Spleen (tissue), 11 donors: ENCODE results near the gene ACBD3. TPM values are rescaled to one million over a fixed set of nuclear protein-coding genes. Genes with fewer than 3 reads are reported as not detected.
A peak's percentile ranks its signal among the peaks of the same experiment; 100 is the strongest.

Experiments
- DNase-seq: peaks from one replicate; pipeline ENCODE4 v3.0.0-alpha.2; 2020
- H3K27ac ChIP-seq, 8 donors: fragments of 200-600 bp; sonication (generic) in 7 of 8; 1 replicate in 4 of 8; 2 replicates in 4 of 8; pipeline versions ENCODE4 v1.5.0 to v1.8.0; 2016 to 2021; ENCODE audit warnings: inconsistent platforms in 4 of 8, mild to moderate bottlenecking in 4 of 8, moderate library complexity in 1 of 8
- H3K27me3 ChIP-seq, 7 donors: fragments of 200-600 bp; sonication (generic) in 6 of 7; replicated peaks in 1 of 7; 1 replicate in 4 of 7; 2 replicates in 3 of 7; pipeline versions ENCODE4 v1.5.0 to v1.8.0; 2016 to 2021; ENCODE audit warnings: inconsistent platforms in 3 of 7, mild to moderate bottlenecking in 1 of 7
- H3K36me3 ChIP-seq, 6 donors: fragments of 200-600 bp; sonication (generic) in 5 of 6; 1 replicate in 4 of 6; 2 replicates in 2 of 6; pipeline versions ENCODE4 v1.5.0 to v1.8.0; 2016 to 2021; ENCODE audit warnings: inconsistent platforms in 2 of 6
- H3K4me1 ChIP-seq, 6 donors: fragments of 200-600 bp; sonication (generic) in 5 of 6; 1 replicate in 3 of 6; 2 replicates in 3 of 6; pipeline versions ENCODE4 v1.5.0 to v1.8.0; 2016 to 2021; ENCODE audit warnings: inconsistent platforms in 3 of 6
- H3K4me3 ChIP-seq, 8 donors: fragments of 200-600 bp; sonication (generic) in 7 of 8; 1 replicate in 4 of 8; 2 replicates in 4 of 8; pipeline versions ENCODE4 v1.5.0 to v1.8.0; 2016 to 2021; ENCODE audit warnings: inconsistent platforms in 4 of 8, mild to moderate bottlenecking in 4 of 8, moderate library complexity in 2 of 8
- H3K9me3 ChIP-seq, 8 donors: fragments of 200-600 bp; sonication (generic) in 7 of 8; 1 replicate in 4 of 8; 2 replicates in 4 of 8; pipeline versions ENCODE4 v1.5.0 to v1.8.0; 2016 to 2021; ENCODE audit warnings: inconsistent platforms in 4 of 8
- POLR2A ChIP-seq, 3 donors: fragments of 450-650 bp; IDR thresholded peaks; one replicate each; pipeline ENCODE4 v1.5.1; 2017; ENCODE audit warnings: antibody characterized with exemption in 3 of 3, mild to moderate bottlenecking in 1 of 3
- POLR2AphosphoS5 ChIP-seq, 3 donors: sonication (generic); formaldehyde crosslinking; IDR thresholded peaks; one replicate each; pipeline ENCODE4 v1.5.1; 2017; ENCODE audit warnings: antibody characterized with exemption in 3 of 3
- WGBS, 5 donors: extraction: QIAGEN DNeasy Blood & Tissue Kit in 3 of 5; methylation state at CpG; one replicate each; pipeline versions ENCODE4 v1.1.5 to v1.1.7; 2013 to 2018; 5-methylcytosine and 5-hydroxymethylcytosine counted together
- intact Hi-C: fragments of 100-400 bp; cut with DNase I; formaldehyde crosslinking; loops from one replicate; pipeline ENCODE4 v1.15.0; 2023; ENCODE audit warnings: low total_unique reads
- polyA plus RNA-seq, 3 donors: library from polyadenylated mRNA; stranded (reverse); fragments of 200-250 nt; gene quantifications; one replicate each; pipeline ENCODE4 v1.2.1, GENCODE V29; 2013
- total RNA-seq, 7 donors: library from RNA; depleted of rRNA in 3 of 7; stranded (reverse); fragments of >200 nt in 3 of 7; fragmentation: NEBNext Ultra II Directional in 4 of 7; extraction: Animal tissue kit (Norgen Biotek cat#: 25700) in 4 of 7; gene quantifications; one replicate each; pipeline versions ENCODE4 v1.1.0 to v1.2.1, GENCODE V29; 2016 to 2021
- TF ChIP-seq, protein P1 (sequence below), 11 experiments: fragments of 200-600 bp in 7 of 11; fragments of 450-650 bp in 4 of 11; sonication (generic) in 4 of 11; IDR thresholded peaks in 8 of 11; conservative IDR thresholded peaks in 3 of 11; 1 replicate in 7 of 11; 2 replicates in 4 of 11; pipeline versions ENCODE4 v1.4.0 to v1.8.0; 2016 to 2021; ENCODE audit warnings: antibody characterized with exemption in 11 of 11, inconsistent platforms in 4 of 11, mild to moderate bottlenecking in 1 of 11
- donor health status: healthy with polysubstance abuse.
- donor health status: DM: no; HTN: no; CAD: no; lungs with moderate emphysema.
- donor health status: DM: no; HTN: no; CAD: no.
- donor health status: Bipolar disorder and iron deficiency.
- donor health status: healthy.
- donor health status: DM: no; HTN: no; CAD: no.
- donor health status: DM: yes; HTN: yes; CAD: no.

ACBD3 gene
- total and polyA plus RNA-seq, 10 donors = 6.1 to 43.0 (median 30.3) TPM

DNA sequence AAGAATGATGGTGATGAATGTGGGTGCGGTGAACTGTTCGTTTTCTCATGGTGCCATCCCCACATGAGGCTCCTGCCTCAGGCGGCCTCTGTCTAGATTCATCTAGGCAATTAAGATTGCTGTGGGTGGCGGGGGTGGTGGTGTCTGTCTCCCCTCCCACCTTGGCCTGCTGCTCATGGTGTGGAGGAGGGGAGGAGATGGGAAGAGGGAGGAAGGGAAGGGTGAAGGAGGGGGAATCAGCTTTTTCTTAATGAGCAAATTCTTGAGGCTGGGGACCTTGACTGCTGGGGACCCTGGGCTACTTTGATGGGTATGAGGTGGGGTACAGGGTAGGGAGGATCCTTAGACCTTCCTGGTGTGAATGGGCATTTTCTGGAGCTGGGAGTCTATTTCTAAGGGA lies 68.2 kb downstream of the ACBD3 start:
- intact Hi-C loops = no loop called here

DNA sequence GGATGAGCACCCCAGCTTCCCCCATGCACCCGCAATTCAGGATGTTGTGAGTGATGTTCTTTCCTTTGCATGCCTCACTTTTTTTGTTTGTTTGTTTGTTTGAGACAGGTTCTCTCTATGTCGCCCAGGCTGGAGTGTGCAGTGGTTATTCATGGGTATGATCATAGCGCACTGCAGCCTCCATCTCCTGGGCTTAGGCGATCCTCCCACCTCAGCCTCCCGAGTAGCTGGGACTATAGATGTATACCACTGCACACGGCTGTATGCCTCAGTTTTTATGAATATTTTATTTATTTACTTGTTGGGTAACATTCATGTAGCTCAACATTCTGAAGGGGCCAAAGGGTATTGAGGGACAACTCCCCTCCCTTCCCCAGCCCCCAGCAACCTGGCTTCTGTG lies 69.2 kb downstream of the ACBD3 start:
- Histone ChIP-seq H3K9me3 (no peaks in the 10 kb centered on the region), H3K27ac (no peak overlapping the region), H3K36me3 (no peaks in the 10 kb centered on the region), H3K4me1 (peaks cover 6 to 40% (median 25%) of the 10 kb centered on the region in 6 donors), H3K4me3 (no peak overlapping the region), H3K27me3 (peaks cover 0 to 5% (median 0%) of the 10 kb centered on the region in 7 donors)
- DNase-seq = no peak
- intact Hi-C loops = no loop called here
- 78 to 95% (median 87%) methylated on average over 6 of the region's 6 CpGs for WGBS, 5 donors
- TF ChIP-seq POLR2AphosphoS5 (IDR thresholded peaks at IDR 0.05) = no peak
- TF ChIP-seq, protein P1, sequence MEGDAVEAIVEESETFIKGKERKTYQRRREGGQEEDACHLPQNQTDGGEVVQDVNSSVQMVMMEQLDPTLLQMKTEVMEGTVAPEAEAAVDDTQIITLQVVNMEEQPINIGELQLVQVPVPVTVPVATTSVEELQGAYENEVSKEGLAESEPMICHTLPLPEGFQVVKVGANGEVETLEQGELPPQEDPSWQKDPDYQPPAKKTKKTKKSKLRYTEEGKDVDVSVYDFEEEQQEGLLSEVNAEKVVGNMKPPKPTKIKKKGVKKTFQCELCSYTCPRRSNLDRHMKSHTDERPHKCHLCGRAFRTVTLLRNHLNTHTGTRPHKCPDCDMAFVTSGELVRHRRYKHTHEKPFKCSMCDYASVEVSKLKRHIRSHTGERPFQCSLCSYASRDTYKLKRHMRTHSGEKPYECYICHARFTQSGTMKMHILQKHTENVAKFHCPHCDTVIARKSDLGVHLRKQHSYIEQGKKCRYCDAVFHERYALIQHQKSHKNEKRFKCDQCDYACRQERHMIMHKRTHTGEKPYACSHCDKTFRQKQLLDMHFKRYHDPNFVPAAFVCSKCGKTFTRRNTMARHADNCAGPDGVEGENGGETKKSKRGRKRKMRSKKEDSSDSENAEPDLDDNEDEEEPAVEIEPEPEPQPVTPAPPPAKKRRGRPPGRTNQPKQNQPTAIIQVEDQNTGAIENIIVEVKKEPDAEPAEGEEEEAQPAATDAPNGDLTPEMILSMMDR (IDR thresholded peaks at IDR 0.05 in 8 of 11, conservative IDR thresholded peaks at IDR 0.05 in 3 of 11) = no peak

More for the DNA sequence above, 68.2 kb downstream of the ACBD3 start:
- H3K27me3 ChIP-seq = peaks cover 0 to 10% (median 0%) of the 10 kb centered on the region in 7 donors
- TF ChIP-seq POLR2AphosphoS5 (IDR thresholded peaks at IDR 0.05) = no peak
- TF ChIP-seq POLR2A (IDR thresholded peaks at IDR 0.05) = no peak
- TF ChIP-seq, protein P1 (IDR thresholded peaks at IDR 0.05 in 8 of 11, conservative IDR thresholded peaks at IDR 0.05 in 3 of 11) = no peak
- H3K9me3 ChIP-seq = no peaks in the 10 kb centered on the region
- no peak for DNase-seq
- 78 to 91% (median 90%) methylated on average over 4 of the region's 4 CpGs for WGBS, 5 donors
- H3K27ac ChIP-seq = no peak overlapping the region
- H3K4me1 ChIP-seq = peaks cover 6 to 41% (median 34%) of the 10 kb centered on the region in 6 donors
- H3K36me3 ChIP-seq = no peaks in the 10 kb centered on the region
- H3K4me3 ChIP-seq = no peak overlapping the region

DNA sequence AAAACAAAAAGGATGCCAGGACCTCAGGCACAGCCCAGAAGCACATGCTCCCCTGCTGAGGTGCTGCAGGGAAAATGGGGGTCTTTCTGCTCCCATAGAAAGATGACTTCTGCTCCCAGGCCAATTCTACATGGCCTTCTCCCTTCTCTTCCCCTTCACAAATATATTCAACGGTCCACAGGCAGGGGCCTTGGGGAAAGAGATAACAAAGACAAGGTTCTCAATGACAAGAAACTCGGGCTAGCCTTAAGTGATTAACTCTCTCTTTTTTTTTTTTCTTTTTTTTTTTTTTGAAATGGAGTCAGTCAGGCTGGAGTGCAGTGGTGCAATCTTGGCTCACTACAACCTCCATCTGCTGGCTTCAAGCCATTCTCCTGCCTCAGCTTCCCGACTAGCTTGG lies 69.9 kb downstream of the ACBD3 start:
- peaks cover 9 to 44% (median 29%) of the 10 kb centered on the region in 6 donors for H3K4me1 ChIP-seq
- H3K36me3 ChIP-seq = no peaks in the 10 kb centered on the region
- intact Hi-C loops = no loop called here
- WGBS, 5 donors = 65 to 83% (median 75%) methylated on average over 3 of the region's 3 CpGs
- TF ChIP-seq POLR2A (IDR thresholded peaks at IDR 0.05) (no peak), POLR2AphosphoS5 (IDR thresholded peaks at IDR 0.05) (no peak)
- TF ChIP-seq, protein P1 (IDR thresholded peaks at IDR 0.05 in 8 of 11, conservative IDR thresholded peaks at IDR 0.05 in 3 of 11) = no peak
- H3K4me3 ChIP-seq = no peak overlapping the region
- no peaks in the 10 kb centered on the region for H3K9me3 ChIP-seq
- no peaks in the 10 kb centered on the region for H3K27me3 ChIP-seq
- DNase-seq = no peak
- no peak overlapping the region for H3K27ac ChIP-seq

DNA sequence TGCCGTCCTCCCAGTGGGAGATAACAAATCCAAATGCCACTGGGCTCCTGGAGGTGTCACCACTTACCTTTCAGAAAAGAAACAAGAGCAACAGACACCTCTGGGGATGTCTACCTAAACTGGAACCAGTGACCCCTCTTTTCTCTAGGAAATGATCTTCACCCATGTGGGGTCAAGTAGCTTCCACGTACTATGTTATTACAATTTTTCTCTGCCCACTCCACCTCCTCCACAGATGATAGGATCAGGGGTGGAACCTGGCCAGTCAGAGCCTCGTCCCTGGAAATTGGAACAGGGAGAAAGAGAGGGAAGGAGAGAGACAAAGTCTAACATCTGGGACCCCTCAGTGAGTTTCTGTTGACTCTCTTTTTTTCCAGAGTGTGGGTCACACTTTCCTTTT lies 73.9 kb downstream of the ACBD3 start:
- no peaks in the 10 kb centered on the region for H3K36me3 ChIP-seq
- no peak for TF ChIP-seq POLR2A (IDR thresholded peaks at IDR 0.05)
- no peak for TF ChIP-seq POLR2AphosphoS5 (IDR thresholded peaks at IDR 0.05)
- TF ChIP-seq, protein P1 (IDR thresholded peaks at IDR 0.05 in 8 of 11, conservative IDR thresholded peaks at IDR 0.05 in 3 of 11) = no peak
- peak overlapping the region in 1 of 8 donors; percentile 97 for H3K27ac ChIP-seq
- H3K4me3 ChIP-seq = no peak overlapping the region
- no peaks in the 10 kb centered on the region for H3K27me3 ChIP-seq
- H3K4me1 ChIP-seq = peaks cover 17 to 52% (median 33%) of the 10 kb centered on the region in 6 donors
- intact Hi-C loops = no loop called here
- no peak for DNase-seq
- H3K9me3 ChIP-seq = no peaks in the 10 kb centered on the region
- 82 to 96% (median 88%) methylated on average over 3 of the region's 3 CpGs for WGBS, 5 donors
